Fibroblast of lung (primary cell): ENCODE results near the gene SCN8A. TPM values are rescaled to one million over a fixed set of nuclear protein-coding genes. Genes with fewer than 3 reads are reported as not detected.

Experiments
- DNase-seq, 2 donors: peaks; one replicate each; pipeline versions ENCODE4 v3.0.0 to v3.0.0-alpha.2; 2010; ENCODE audit warnings: low read depth in 2 of 2
- H2AFZ ChIP-seq: 2 replicates; pipeline ENCODE4 v1.5.1; 2012; ENCODE audit warnings: low read length, control low read depth, inconsistent platforms
- H3K27ac ChIP-seq: 2 replicates; pipeline ENCODE4 v1.5.1; 2011; ENCODE audit warnings: low read length, control low read depth; ENCODE audit not compliant: insufficient read depth
- H3K27me3 ChIP-seq: 2 replicates; pipeline ENCODE4 v1.5.1; 2011; ENCODE audit warnings: mild to moderate bottlenecking, low read length; ENCODE audit not compliant: control insufficient read depth, insufficient read depth
- H3K36me3 ChIP-seq: 2 replicates; pipeline ENCODE4 v1.5.1; 2011; ENCODE audit warnings: low read length; ENCODE audit not compliant: control insufficient read depth, insufficient read depth
- H3K4me1 ChIP-seq: 2 replicates; pipeline ENCODE4 v1.5.1; 2011; ENCODE audit warnings: low read length; ENCODE audit not compliant: control insufficient read depth, insufficient read depth; ENCODE audit errors: extremely low read depth
- H3K4me2 ChIP-seq: 2 replicates; pipeline ENCODE4 v1.5.1; 2011; ENCODE audit warnings: low read length, control low read depth; ENCODE audit not compliant: insufficient read depth; ENCODE audit errors: extremely low read depth
- H3K4me3 ChIP-seq, 4 experiments: fragments of 200-600 bp in 1 of 4; sonication (generic) in 1 of 4; replicated peaks in 1 of 4; 2 replicates each; pipeline ENCODE4 v1.5.1; 2011 to 2016; ENCODE audit warnings: low read length in 4 of 4, low read depth in 3 of 4, mild to moderate bottlenecking in 3 of 4, control low read depth in 2 of 4, inconsistent platforms in 1 of 4, mixed read lengths in 1 of 4; ENCODE audit not compliant: insufficient read depth in 1 of 4; ENCODE audit errors: control extremely low read depth in 1 of 4
- H3K79me2 ChIP-seq: 2 replicates; pipeline ENCODE4 v1.5.1; 2012; ENCODE audit warnings: mild to moderate bottlenecking, low read length, inconsistent platforms; ENCODE audit not compliant: control insufficient read depth, insufficient read depth
- H3K9ac ChIP-seq: 2 replicates; pipeline ENCODE4 v1.5.1; 2011; ENCODE audit warnings: mild to moderate bottlenecking, low read length, control low read depth; ENCODE audit not compliant: insufficient read depth
- H3K9me3 ChIP-seq: 2 replicates; pipeline ENCODE4 v1.5.1; 2012; ENCODE audit warnings: low read depth, low read length; ENCODE audit not compliant: control insufficient read depth, insufficient read depth
- H4K20me1 ChIP-seq: 2 replicates; pipeline ENCODE4 v1.5.1; 2011; ENCODE audit warnings: low read length; ENCODE audit not compliant: control insufficient read depth, insufficient read depth; ENCODE audit errors: extremely low read depth
- CTCF ChIP-seq, 2 donors: IDR thresholded peaks in 1 of 2; conservative IDR thresholded peaks in 1 of 2; 1 replicate in 1 of 2; 2 replicates in 1 of 2; pipeline ENCODE4 v1.5.1; 2011 to 2012; ENCODE audit warnings: low read length in 2 of 2, control low read depth in 1 of 2, inconsistent platforms in 1 of 2, low read depth in 1 of 2, mild to moderate bottlenecking in 1 of 2
- EZH2 ChIP-seq: IDR thresholded peaks from 2 replicates; pipeline ENCODE4 v1.5.1; 2012; ENCODE audit warnings: low read length, control low read depth, mild to moderate bottlenecking; ENCODE audit errors: missing control alignments
- polyA plus RNA-seq, 2 donors: library from polyadenylated mRNA; depleted of rRNA in 1 of 2; stranded (reverse) in 1 of 2; unstranded in 1 of 2; fragments of >200 nt; gene quantifications; 2 replicates each; pipeline ENCODE4 v1.2.1, GENCODE V29; 2011 to 2012; ENCODE audit warnings: missing spikeins in 1 of 2
- total RNA-seq: library from RNA; depleted of rRNA; stranded (reverse); fragments of >200 nt; gene quantifications from 2 replicates; pipeline ENCODE4 v1.2.1, GENCODE V29; 2014

The SCN8A gene
- total and polyA plus RNA-seq, 2 donors (not counting 1 experiment from before 2014, with no cell fraction given): 12.8 to 27.2 TPM

- TF ChIP-seq EZH2 (no peak), CTCF (conservative IDR thresholded peaks at IDR 0.05 in 1 of 2, IDR thresholded peaks at IDR 0.05 in 1 of 2; ENCODE audit: low read depth in 1 of 2, low read length in 2 of 2) (no peak)
- peaks cover 4% of the 10 kb centered on the region for H3K4me1 ChIP-seq
- H3K36me3 ChIP-seq: no peaks in the 10 kb centered on the region
- no peaks in the 10 kb centered on the region for H3K79me2 ChIP-seq
- no peak overlapping the region for H3K9ac ChIP-seq
- no peak overlapping the region for H3K4me2 ChIP-seq
- no peak overlapping the region for H3K27ac ChIP-seq
- H2AFZ ChIP-seq: no peak overlapping the region
- no peaks in the 10 kb centered on the region for H3K9me3 ChIP-seq
- H3K4me3 ChIP-seq: no peak overlapping the region
- DNase-seq: no peak
- H3K27me3 ChIP-seq: no peaks in the 10 kb centered on the region
- H4K20me1 ChIP-seq: no peaks in the 10 kb centered on the region
Observed at GRCh38 chr12:51818086-51818485, 227.1 kb downstream of the SCN8A start.

- no peak overlapping the region for H3K9ac ChIP-seq
- no peak overlapping the region for H3K4me2 ChIP-seq
- no peak overlapping the region for H3K4me3 ChIP-seq
- peak; percentile 67 to 86 for DNase-seq
- H3K79me2 ChIP-seq: no peaks in the 10 kb centered on the region
- no peak overlapping the region for H2AFZ ChIP-seq
- no peaks in the 10 kb centered on the region for H3K36me3 ChIP-seq
- no peak overlapping the region for H3K27ac ChIP-seq
- no peaks in the 10 kb centered on the region for H3K9me3 ChIP-seq
- TF ChIP-seq EZH2 (no peak), CTCF (conservative IDR thresholded peaks at IDR 0.05 in 1 of 2, IDR thresholded peaks at IDR 0.05 in 1 of 2; ENCODE audit: low read depth in 1 of 2, low read length in 2 of 2) (no peak)
- peaks cover 4% of the 10 kb centered on the region for H3K4me1 ChIP-seq
- H4K20me1 ChIP-seq: no peaks in the 10 kb centered on the region
- H3K27me3 ChIP-seq: no peaks in the 10 kb centered on the region
Observed at GRCh38 chr12:51818566-51819300, 227.7 kb downstream of the SCN8A start.

- DNase-seq: peak in 1 of 2 donors; percentile 23
- TF ChIP-seq EZH2: no peak
- TF ChIP-seq CTCF (conservative IDR thresholded peaks at IDR 0.05 in 1 of 2, IDR thresholded peaks at IDR 0.05 in 1 of 2; ENCODE audit: low read depth in 1 of 2, low read length in 2 of 2): no peak
- Histone ChIP-seq H4K20me1 (no peaks in the 10 kb centered on the region), H3K4me1 (peaks cover 4% of the 10 kb centered on the region), H3K27me3 (no peaks in the 10 kb centered on the region), H3K4me2 (peak overlapping the region; percentile 72), H3K79me2 (no peaks in the 10 kb centered on the region), H3K4me3 (peak overlapping the region; percentile 22 to 69 (median 47)), H2AFZ (no peak overlapping the region), H3K9ac (peak overlapping the region; percentile 36), H3K36me3 (no peaks in the 10 kb centered on the region), H3K9me3 (no peaks in the 10 kb centered on the region), H3K27ac (peak overlapping the region; percentile 34)
Observed at GRCh38 chr12:51819736-51820525, 228.9 kb downstream of the SCN8A start.
